Liver (tissue), 9 donors: ENCODE measurements around the gene PET100. TPM values are rescaled to one million over a fixed set of nuclear protein-coding genes. Genes with fewer than 3 reads are reported as not detected.

Experiments
- DNase-seq: peaks from one replicate; pipeline ENCODE4 v3.0.0-alpha.2; 2017; ENCODE audit warnings: low spot score
- H3K27ac ChIP-seq, 2 donors: one replicate each; pipeline ENCODE4 v1.7.0; 2013; ENCODE audit warnings: inconsistent platforms in 2 of 2, low read length in 2 of 2, control low read depth in 1 of 2, low read depth in 1 of 2, mild to moderate bottlenecking in 1 of 2
- H3K27me3 ChIP-seq, 4 donors: one replicate each; pipeline versions ENCODE4 v1.6.1 to v1.7.0; 2013; ENCODE audit warnings: low read length in 3 of 4, inconsistent platforms in 1 of 4, mild to moderate bottlenecking in 1 of 4, moderate library complexity in 1 of 4; ENCODE audit not compliant: control insufficient read depth in 4 of 4, insufficient read depth in 4 of 4
- H3K36me3 ChIP-seq, 4 donors: one replicate each; pipeline versions ENCODE4 v1.6.1 to v1.7.0; 2013; ENCODE audit warnings: low read length in 3 of 4, mild to moderate bottlenecking in 3 of 4, low read depth in 1 of 4, moderate library complexity in 1 of 4; ENCODE audit not compliant: control insufficient read depth in 4 of 4, insufficient read depth in 3 of 4
- H3K4me1 ChIP-seq, 4 donors: one replicate each; pipeline versions ENCODE4 v1.6.1 to v1.7.0; 2013; ENCODE audit warnings: low read length in 3 of 4, mild to moderate bottlenecking in 3 of 4, moderate library complexity in 1 of 4; ENCODE audit not compliant: control insufficient read depth in 4 of 4, insufficient read depth in 4 of 4
- H3K4me3 ChIP-seq, 3 donors: one replicate each; pipeline versions ENCODE4 v1.6.1 to v1.7.0; 2013; ENCODE audit warnings: low read length in 3 of 3, control low read depth in 1 of 3, low read depth in 1 of 3, mild to moderate bottlenecking in 1 of 3
- H3K9ac ChIP-seq, 2 donors: one replicate each; pipeline ENCODE4 v1.7.0; 2013; ENCODE audit warnings: low read length in 2 of 2, mild to moderate bottlenecking in 2 of 2, moderate library complexity in 2 of 2, control low read depth in 1 of 2, low read depth in 1 of 2
- H3K9me3 ChIP-seq, 4 donors: one replicate each; pipeline versions ENCODE4 v1.6.1 to v1.7.0; 2013; ENCODE audit warnings: low read length in 3 of 4; ENCODE audit not compliant: control insufficient read depth in 4 of 4
- ATF3 ChIP-seq: IDR thresholded peaks from 2 replicates; pipeline ENCODE4 v1.6.1; 2016; ENCODE audit warnings: antibody characterized with exemption
- CTCF ChIP-seq: fragments of 150-350 bp; IDR thresholded peaks from 2 replicates; pipeline ENCODE4 v1.5.1; 2017; ENCODE audit warnings: improper control_type of control experiment, low read depth, low read length; ENCODE audit not compliant: missing input control
- EGR1 ChIP-seq, 2 donors: IDR thresholded peaks; 2 replicates each; pipeline ENCODE4 v1.6.1; 2016 to 2018; ENCODE audit warnings: antibody characterized with exemption in 2 of 2, low read depth in 2 of 2
- FOXA1 ChIP-seq: IDR thresholded peaks from 2 replicates; pipeline ENCODE4 v1.6.1; 2016; ENCODE audit warnings: antibody characterized with exemption
- FOXA2 ChIP-seq: IDR thresholded peaks from 2 replicates; pipeline ENCODE4 v1.6.1; 2016; ENCODE audit warnings: antibody characterized with exemption
- GABPA ChIP-seq, 2 donors: IDR thresholded peaks in 1 of 2; conservative IDR thresholded peaks in 1 of 2; 2 replicates each; pipeline ENCODE4 v1.6.1; 2016; ENCODE audit warnings: antibody characterized with exemption in 2 of 2, mild to moderate bottlenecking in 1 of 2, moderate library complexity in 1 of 2
- HNF4A ChIP-seq, 2 donors: conservative IDR thresholded peaks; 2 replicates each; pipeline ENCODE4 v1.6.1; 2016; ENCODE audit warnings: antibody characterized with exemption in 2 of 2, mild to moderate bottlenecking in 2 of 2
- HNF4G ChIP-seq: IDR thresholded peaks from 2 replicates; pipeline ENCODE4 v1.6.1; 2016; ENCODE audit warnings: antibody characterized with exemption
- JUND ChIP-seq, 2 donors: IDR thresholded peaks; 2 replicates each; pipeline ENCODE4 v1.6.1; 2016; ENCODE audit warnings: antibody characterized with exemption in 2 of 2
- MAX ChIP-seq: IDR thresholded peaks from 2 replicates; pipeline ENCODE4 v1.6.1; 2016; ENCODE audit warnings: antibody characterized with exemption
- NR2F2 ChIP-seq: IDR thresholded peaks from 2 replicates; pipeline ENCODE4 v1.6.1; 2016; ENCODE audit warnings: antibody characterized with exemption
- RAD21 ChIP-seq, 2 donors: IDR thresholded peaks; 2 replicates each; pipeline ENCODE4 v1.6.1; 2016; ENCODE audit warnings: antibody characterized with exemption in 2 of 2, mild to moderate bottlenecking in 2 of 2
- REST ChIP-seq: IDR thresholded peaks from 2 replicates; pipeline ENCODE4 v1.6.1; 2016; ENCODE audit warnings: antibody characterized with exemption, mild to moderate bottlenecking
- RXRA ChIP-seq, 2 donors: IDR thresholded peaks; 2 replicates each; pipeline ENCODE4 v1.6.1; 2017 to 2018; ENCODE audit warnings: antibody characterized with exemption in 2 of 2, mild to moderate bottlenecking in 1 of 2
- SP1 ChIP-seq: IDR thresholded peaks from 2 replicates; pipeline ENCODE4 v1.6.1; 2018; ENCODE audit warnings: antibody characterized with exemption, mild to moderate bottlenecking
- TAF1 ChIP-seq: conservative IDR thresholded peaks from 2 replicates; pipeline ENCODE4 v1.6.1; 2016; ENCODE audit warnings: antibody characterized with exemption, mild to moderate bottlenecking
- YY1 ChIP-seq: IDR thresholded peaks from 2 replicates; pipeline ENCODE4 v1.6.1; 2016; ENCODE audit warnings: antibody characterized with exemption, mild to moderate bottlenecking
- ZBTB33 ChIP-seq: IDR thresholded peaks from 2 replicates; pipeline ENCODE4 v1.6.1; 2016; ENCODE audit warnings: antibody characterized with exemption
- WGBS: extraction: QIAGEN DNeasy Blood & Tissue Kit; methylation state at CpG from one replicate; pipeline ENCODE4 v1.1.7; 2013; 5-methylcytosine and 5-hydroxymethylcytosine counted together
- polyA plus RNA-seq, 2 donors: library from polyadenylated mRNA; stranded (reverse) in 1 of 2; unstranded in 1 of 2; fragments of 200-250 nt in 1 of 2; fragments of >200 nt in 1 of 2; fragmentation: Nextera tagmentation in 1 of 2; extraction: Ambion mirVana in 1 of 2; gene quantifications; one replicate each; pipeline versions ENCODE4 v1.2.1 to v1.2.3, GENCODE V29; 2013 to 2015
- total RNA-seq, 2 donors: library from RNA; depleted of rRNA; stranded (reverse); fragments of >200 nt; gene quantifications; one replicate each; pipeline ENCODE4 v1.2.3, GENCODE V29; 2014
- donor health status: healthy.
- donor health status: healthy.
- donor health status: healthy.
- donor health status: healthy.
- donor health status: healthy.

Gene PET100
- total and polyA plus RNA-seq, 4 donors = 4.8 to 225 (median 26.7) TPM

- DNase-seq = no peak
- TF ChIP-seq GABPA (IDR thresholded peaks at IDR 0.05 in 1 of 2, conservative IDR thresholded peaks at IDR 0.05 in 1 of 2) (no peak), NR2F2 (no peak), TAF1 (no peak), JUND (IDR thresholded peaks at IDR 0.05) (no peak), YY1 (no peak), RXRA (IDR thresholded peaks at IDR 0.05) (no peak), CTCF (no peak), FOXA2 (no peak), SP1 (no peak), HNF4G (no peak)
- Histone ChIP-seq H3K27me3 (no peaks in the 10 kb centered on the region), H3K9me3 (no peaks in the 10 kb centered on the region), H3K4me3 (no peak overlapping the region), H3K36me3 (no peaks in the 10 kb centered on the region), H3K4me1 (peaks cover 0 to 8% (median 2%) of the 10 kb centered on the region in 4 donors), H3K27ac (no peak overlapping the region), H3K9ac (no peak overlapping the region)
- 67% methylated on average over 2 of the region's 2 CpGs for WGBS
Measured at GRCh38 chr19:7650148-7650547, 20.6 kb downstream of the PET100 start.

- DNase-seq = peak; percentile 94
- WGBS = 3% methylated on average over 28 of the region's 28 CpGs
- no peaks in the 10 kb centered on the region for H3K9me3 ChIP-seq
- H3K4me1 ChIP-seq = peaks cover 0 to 7% (median 2%) of the 10 kb centered on the region in 4 donors
- peak overlapping the region; percentile 51 to 69 for H3K27ac ChIP-seq
- TF ChIP-seq REST (peak; percentile 37), ATF3 (peak; percentile 86), SP1 (peak; percentile 88), EGR1 (IDR thresholded peaks at IDR 0.05; ENCODE audit: low read depth in 2 of 2) (no peak), RAD21 (IDR thresholded peaks at IDR 0.05) (peak; percentile 79), HNF4G (no peak), YY1 (peak; percentile 66), MAX (no peak), JUND (IDR thresholded peaks at IDR 0.05) (peak; percentile 58 to 66), GABPA (IDR thresholded peaks at IDR 0.05 in 1 of 2, conservative IDR thresholded peaks at IDR 0.05 in 1 of 2) (no peak), RXRA (IDR thresholded peaks at IDR 0.05) (peak; percentile 94 to 95), FOXA1 (peak; percentile 40), ZBTB33 (no peak), TAF1 (no peak), CTCF (peak; percentile 99), FOXA2 (no peak), NR2F2 (peak; percentile 65), HNF4A (conservative IDR thresholded peaks at IDR 0.05) (peak; percentile 58 to 70)
- no peak overlapping the region for H3K4me3 ChIP-seq
- peak overlapping the region in 1 of 2 donors; percentile 47 for H3K9ac ChIP-seq
- no peaks in the 10 kb centered on the region for H3K27me3 ChIP-seq
- no peaks in the 10 kb centered on the region for H3K36me3 ChIP-seq
Measured at GRCh38 chr19:7652061-7652641, 22.6 kb downstream of the PET100 start.
